ENCODE results near the gene WDR6.
A peak's percentile ranks its signal among the peaks of the same experiment; 100 is the strongest.
"Not testable (repeated sequence)": the region's sequence is repeated elsewhere in the genome, so short reads cannot be mapped to it uniquely, and the experiment has no call there.

WDR6 gene

GRCh38 chr3:48990636-48991469 lies 16.3 kb upstream of the WDR6 start:
- DNase-seq (ENCODE audit: low spot score): peak; percentile 39

DNA sequence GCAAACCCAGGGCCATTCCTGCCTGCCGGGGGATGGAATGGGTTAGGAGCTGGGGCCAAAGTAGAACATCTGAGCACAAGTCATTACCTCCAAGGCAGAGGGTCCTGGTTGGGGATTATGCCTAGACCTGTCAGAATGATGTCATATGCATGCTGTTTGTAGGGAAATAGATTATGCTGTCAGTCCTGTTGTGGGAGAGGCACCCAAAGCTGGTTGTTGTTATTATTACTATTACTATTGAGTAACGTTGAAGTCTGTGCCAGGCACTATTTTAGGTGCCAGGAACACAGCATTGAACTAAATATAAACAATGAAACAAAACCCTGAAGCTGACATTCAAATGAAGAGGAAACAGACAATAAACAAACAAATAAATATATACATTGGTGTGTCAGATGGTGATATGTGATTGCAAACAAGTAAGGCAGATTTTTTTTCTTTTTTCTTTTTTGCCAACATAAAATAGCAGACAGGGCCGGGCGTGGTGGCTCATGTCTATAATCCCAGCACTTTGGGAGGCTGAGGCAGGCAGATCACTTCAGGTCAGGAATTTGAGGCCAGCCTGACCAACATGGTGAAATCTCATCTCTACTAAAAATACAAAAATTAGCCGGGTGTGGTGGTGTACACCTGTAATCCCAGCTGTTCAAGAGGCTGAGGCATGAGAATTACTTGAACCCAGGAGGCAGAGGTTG lies 15.2 kb upstream of the WDR6 start:
- DNase-seq (ENCODE audit: low spot score): no peak

GRCh38 chr3:48993834-48994233 lies 13.4 kb upstream of the WDR6 start:
- DNase-seq (ENCODE audit: low spot score): no peak

DNA sequence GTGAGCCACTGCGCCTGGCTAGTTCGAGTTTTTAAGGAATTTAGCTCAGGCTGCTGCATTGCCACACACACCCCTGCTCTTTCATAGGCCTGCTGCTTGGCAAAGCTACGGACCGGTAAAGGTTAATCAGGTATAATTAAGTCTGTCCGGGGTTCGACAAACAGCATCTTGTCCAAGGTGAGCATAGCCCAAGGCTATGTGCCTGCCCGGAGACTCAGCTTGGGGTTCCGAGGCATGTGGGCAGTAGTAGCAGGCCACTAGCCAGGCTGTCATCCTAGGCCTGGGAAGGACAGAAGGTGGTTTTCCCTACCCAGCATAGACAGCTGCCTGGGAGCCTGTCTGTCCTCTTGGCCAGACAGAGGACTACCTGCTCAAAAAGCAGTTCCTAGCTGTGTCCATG lies 10.6 kb upstream of the WDR6 start:
- no peak for DNase-seq (ENCODE audit: low spot score)

DNA sequence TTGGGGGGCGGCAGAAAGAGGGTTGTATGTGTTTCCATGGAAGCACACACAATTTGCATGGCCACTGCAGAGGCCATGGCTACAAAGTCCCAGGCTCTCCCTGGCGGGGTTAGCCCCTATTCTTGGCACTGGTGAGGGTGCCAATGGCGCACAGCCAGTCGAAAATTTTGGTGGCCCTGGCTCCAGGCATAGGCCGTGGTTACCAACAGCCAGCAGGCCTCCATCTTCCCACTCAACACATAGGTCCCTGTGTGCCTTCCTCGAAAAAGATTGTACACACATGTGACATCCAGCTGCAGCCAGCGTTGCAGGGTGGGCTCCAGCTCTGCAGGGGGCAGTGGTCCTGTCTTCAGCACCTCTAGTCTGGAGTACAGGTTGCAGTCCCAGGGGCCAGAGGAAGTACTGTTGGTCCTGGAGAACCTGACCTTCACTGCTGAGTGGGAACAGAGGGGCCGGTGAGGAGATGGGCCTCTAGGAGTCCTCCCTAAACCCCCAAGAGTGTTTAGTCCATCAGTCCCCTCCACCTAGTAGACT lies 10.0 kb upstream of the WDR6 start:
- no peak for DNase-seq (ENCODE audit: low spot score)

DNA sequence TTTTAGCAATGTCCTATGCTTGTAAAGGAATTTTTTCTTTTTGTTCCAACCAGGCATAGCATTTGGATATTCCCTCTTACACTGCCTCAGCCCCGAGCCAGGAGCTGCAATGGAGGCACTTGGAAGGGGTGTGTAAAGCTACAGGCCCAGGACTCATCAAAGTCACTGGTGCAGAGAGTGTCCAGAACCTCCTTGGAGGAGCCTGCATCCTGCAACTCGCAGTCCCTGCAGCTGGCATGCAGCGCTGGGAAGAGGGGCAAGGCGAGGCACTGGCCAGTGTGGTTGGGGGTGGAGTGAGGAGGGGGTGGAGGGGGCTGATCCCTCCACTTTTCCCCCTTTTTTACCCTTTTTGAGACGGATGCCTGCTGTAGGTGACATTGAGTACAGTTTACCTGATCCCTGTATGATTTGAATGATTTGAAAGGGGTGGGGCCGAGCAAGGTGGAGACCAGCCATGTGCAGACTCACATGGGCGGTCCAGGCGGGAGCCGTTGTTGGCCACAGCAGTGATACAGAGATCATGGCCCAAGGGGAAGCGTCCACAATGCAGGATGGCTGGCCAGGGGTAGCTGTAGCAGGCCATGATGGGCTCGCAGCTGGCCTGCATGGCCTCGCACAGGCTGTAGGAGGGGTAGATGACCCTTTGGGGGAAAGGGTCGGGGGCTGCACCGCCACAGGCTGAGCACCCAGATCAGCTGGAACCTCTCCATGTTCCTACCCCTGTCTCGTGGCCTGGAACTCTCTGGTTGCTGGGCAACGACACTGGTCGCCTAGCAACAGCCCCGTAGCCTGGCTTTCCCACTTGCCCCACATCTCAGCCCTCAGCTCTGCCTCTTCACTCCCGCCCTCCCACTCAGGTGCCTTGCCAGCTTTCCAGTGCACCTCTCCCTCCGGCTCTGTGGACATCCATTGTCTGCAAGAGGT lies 9.2 kb upstream of the WDR6 start:
- no peak for DNase-seq (ENCODE audit: low spot score)

DNA sequence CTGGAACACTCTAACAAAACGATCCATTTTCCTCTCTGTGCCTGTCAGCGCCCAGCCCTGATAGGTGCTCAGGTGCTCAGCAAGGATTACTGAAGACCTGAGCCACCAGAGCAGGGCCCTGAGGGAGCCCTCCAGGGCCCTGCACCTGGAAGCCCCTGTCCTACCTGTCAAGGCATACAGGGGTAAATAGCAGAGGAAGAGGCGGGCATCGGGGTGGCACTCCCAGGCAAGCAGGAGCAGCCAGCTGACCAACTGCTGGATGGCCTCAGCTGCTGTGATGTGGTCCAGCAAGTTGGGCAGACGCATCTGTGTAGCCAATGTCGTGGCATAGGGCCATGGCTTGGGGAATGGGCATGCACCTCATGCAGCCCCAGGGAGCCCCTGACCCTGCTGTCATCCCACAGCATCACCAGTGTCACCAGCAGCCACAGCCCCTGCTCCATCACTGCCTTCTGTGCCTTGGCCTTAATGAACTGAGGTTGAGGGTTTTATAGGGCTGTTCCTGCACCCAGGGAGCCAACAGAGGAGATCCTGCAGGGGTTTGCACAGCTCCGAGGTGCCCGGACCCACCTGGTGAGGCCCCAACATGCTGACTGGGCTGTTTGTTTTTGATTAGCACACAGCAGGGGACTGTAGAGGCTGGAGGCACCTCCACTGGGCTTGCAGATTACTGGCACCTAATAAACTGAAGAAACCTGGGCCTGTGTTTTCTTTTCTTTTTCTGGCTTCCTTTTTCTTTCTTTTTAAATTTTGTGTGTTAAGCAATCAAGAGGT lies 7.9 kb upstream of the WDR6 start:
- DNase-seq (ENCODE audit: low spot score): no peak

- DNase-seq (ENCODE audit: low spot score): no peak
Observed at GRCh38 chr3:49001155-49001554, 6.0 kb upstream of the WDR6 start.

- DNase-seq (ENCODE audit: low spot score): no peak
Observed at GRCh38 chr3:49004352-49005302, 2.6 kb upstream of the WDR6 start.

GRCh38 chr3:49005303-49005680 lies 1.9 kb upstream of the WDR6 start:
- no peak for DNase-seq (ENCODE audit: low spot score)

DNA sequence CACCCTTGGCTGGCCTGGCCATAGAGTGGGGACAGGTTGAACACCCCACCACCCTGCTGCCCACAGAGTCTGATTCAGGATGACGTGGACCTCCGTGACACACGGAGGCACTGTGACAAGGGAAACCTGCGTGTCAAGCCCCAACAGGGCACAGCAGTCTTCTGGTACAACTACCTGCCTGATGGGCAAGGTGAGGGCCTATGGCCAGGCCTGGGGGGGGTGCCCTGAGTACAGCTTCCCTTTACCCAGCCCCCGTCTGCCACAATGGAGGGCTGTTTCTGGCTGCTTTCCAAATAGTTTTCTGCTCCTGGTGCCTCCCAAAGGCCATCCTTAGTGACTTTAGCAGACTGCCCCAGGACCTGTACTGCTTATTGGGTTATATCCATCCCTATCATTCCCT lies 1.2 kb upstream of the WDR6 start:
- DNase-seq (ENCODE audit: low spot score): no peak

- DNase-seq (ENCODE audit: low spot score): peak; percentile 60
Observed at GRCh38 chr3:49006408-49007067, 653 bp upstream of the WDR6 start.

- peak; percentile 95 for DNase-seq (ENCODE audit: low spot score)
Observed at GRCh38 chr3:49007771-49008528, 759 bp downstream of the WDR6 start.

DNA sequence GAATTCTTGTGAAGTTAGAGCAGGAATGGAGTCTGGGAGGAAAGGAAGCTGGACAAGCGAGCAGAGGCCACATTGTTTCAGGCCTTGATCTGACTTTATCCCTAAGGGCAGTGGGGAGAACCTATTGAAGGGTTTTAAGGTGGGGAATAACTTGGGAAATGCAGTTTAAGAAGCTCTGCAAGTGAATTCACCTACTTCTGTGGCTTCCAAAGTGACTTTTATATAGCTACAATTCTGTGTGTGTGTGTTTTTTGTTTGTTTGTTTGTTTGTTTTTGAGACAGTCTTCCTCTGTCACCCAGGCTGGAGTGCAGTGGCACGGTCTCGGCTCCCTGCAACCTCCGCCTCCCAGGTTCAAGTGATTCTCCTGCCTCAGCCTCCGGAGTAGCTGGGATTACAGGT lies 1.4 kb downstream of the WDR6 start:
- DNase-seq (ENCODE audit: low spot score): not testable (repeated sequence)

DNA sequence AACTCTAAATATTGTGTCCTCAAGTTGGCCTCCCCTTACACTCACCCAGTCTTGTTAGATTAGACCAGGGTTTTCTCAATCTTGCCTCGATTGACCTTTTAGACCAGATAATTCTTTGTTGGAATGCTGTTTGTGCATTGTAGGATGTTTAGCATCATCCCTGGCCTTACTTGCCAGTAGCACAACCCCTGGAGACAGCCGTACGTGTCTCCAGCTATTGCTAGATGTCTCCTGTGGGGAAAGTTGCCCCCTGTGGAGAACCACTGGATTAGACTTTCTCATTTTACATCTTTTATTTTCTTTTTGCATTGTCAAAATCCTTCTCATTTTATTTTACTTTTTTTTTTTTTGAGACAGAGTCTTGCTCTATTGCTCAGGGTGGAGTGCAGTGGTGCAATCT lies 2.2 kb downstream of the WDR6 start:
- DNase-seq (ENCODE audit: low spot score): no peak

GRCh38 chr3:49012441-49013017 lies 5.3 kb downstream of the WDR6 start:
- DNase-seq (ENCODE audit: low spot score): no peak

GRCh38 chr3:49013113-49013737 lies 6.0 kb downstream of the WDR6 start:
- no peak for DNase-seq (ENCODE audit: low spot score)
